Kidney epithelial cell (primary cell): ENCODE results near the gene PIK3C2B. TPM values are rescaled to one million over a fixed set of nuclear protein-coding genes. Genes with fewer than 3 reads are reported as not detected.

Experiments
- DNase-seq: peaks from one replicate; pipeline ENCODE4 v3.0.0-alpha.2; 2010; ENCODE audit warnings: low read depth
- H3K27me3 ChIP-seq: 2 replicates; pipeline ENCODE4 v1.6.0; 2011; ENCODE audit warnings: low read length; ENCODE audit not compliant: control insufficient read depth, insufficient read depth
- H3K36me3 ChIP-seq: 2 replicates; pipeline ENCODE4 v1.5.1; 2011; ENCODE audit warnings: low read length; ENCODE audit not compliant: control insufficient read depth, insufficient read depth
- H3K4me3 ChIP-seq: 2 replicates; pipeline ENCODE4 v1.5.1; 2011; ENCODE audit warnings: low read depth, mild to moderate bottlenecking, control low read depth, low read length
- total RNA-seq: library from RNA; depleted of rRNA; stranded (reverse); fragments of >200 nt; gene quantifications from 2 replicates; pipeline ENCODE4 v1.2.3, GENCODE V29; 2015
- TF ChIP-seq, protein P1 (sequence below): IDR thresholded peaks from 2 replicates; pipeline ENCODE4 v1.5.1; 2011; ENCODE audit warnings: mild to moderate bottlenecking, moderate library complexity, low read length, control low read depth, inconsistent platforms; ENCODE audit not compliant: insufficient read depth, poor library complexity, severe bottlenecking

Gene PIK3C2B
- total RNA-seq, 1 donor from 2014 or later, result 2.8 TPM

DNA sequence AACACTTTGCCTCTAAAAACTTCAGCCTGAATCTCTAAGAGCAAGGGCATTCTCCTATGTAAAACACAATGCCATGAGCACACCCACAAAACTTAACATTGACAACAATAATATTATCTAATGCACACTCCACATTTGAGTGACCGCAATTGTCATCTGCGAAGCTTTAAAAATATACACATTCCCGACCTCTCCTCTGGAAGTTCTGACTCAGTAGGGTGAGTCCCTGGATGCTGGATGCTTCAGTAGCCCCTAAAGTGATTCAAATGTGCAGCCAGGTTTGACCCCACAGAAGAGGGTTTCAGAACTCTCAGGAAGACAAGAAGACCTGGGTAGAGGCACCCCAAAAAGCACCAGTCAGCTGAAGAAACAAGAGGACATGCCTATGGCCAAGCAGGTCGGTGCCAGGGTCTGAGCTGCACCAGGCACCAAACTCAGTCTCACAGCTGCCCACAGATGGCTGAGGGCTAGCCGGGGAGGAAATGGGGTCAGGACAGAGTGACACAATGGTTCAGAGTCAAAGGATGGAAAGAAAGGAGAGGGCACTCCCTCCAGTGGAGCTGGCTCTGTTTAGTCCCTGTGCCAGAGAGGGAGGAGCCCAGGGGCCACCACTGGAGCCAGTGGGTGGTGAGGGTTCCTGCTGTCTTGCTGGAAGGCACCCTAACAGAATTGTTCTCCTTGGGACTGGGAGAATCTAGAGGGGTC lies 17.4 kb downstream of the PIK3C2B start:
- TF ChIP-seq, protein P1, sequence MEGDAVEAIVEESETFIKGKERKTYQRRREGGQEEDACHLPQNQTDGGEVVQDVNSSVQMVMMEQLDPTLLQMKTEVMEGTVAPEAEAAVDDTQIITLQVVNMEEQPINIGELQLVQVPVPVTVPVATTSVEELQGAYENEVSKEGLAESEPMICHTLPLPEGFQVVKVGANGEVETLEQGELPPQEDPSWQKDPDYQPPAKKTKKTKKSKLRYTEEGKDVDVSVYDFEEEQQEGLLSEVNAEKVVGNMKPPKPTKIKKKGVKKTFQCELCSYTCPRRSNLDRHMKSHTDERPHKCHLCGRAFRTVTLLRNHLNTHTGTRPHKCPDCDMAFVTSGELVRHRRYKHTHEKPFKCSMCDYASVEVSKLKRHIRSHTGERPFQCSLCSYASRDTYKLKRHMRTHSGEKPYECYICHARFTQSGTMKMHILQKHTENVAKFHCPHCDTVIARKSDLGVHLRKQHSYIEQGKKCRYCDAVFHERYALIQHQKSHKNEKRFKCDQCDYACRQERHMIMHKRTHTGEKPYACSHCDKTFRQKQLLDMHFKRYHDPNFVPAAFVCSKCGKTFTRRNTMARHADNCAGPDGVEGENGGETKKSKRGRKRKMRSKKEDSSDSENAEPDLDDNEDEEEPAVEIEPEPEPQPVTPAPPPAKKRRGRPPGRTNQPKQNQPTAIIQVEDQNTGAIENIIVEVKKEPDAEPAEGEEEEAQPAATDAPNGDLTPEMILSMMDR, result no peak
- Histone ChIP-seq H3K36me3 (no peaks in the 10 kb centered on the region), H3K4me3 (no peak overlapping the region), H3K27me3 (no peaks in the 10 kb centered on the region)
- no peak for DNase-seq

DNA sequence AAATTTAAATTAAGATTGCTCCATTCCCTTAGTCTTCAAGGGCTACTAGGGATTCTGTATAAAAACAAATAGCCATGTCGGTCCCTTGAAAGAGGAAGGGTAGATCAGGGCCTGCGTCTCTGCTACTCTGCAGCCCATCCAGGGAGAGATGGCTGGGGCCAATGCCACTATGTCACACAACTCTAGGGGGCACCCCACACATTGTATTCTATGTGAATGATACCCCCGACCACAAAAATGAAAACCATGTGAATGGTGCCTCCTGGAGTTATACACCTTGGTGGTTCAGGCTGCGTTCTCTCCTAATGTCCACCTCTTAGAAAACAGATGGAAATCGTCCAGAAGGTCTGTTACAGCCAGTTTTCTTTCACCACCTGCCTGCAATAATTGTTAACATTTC lies 18.0 kb downstream of the PIK3C2B start:
- Histone ChIP-seq H3K27me3 (no peaks in the 10 kb centered on the region), H3K4me3 (no peak overlapping the region), H3K36me3 (no peaks in the 10 kb centered on the region)
- no peak for DNase-seq
- TF ChIP-seq, protein P1, result no peak

DNA sequence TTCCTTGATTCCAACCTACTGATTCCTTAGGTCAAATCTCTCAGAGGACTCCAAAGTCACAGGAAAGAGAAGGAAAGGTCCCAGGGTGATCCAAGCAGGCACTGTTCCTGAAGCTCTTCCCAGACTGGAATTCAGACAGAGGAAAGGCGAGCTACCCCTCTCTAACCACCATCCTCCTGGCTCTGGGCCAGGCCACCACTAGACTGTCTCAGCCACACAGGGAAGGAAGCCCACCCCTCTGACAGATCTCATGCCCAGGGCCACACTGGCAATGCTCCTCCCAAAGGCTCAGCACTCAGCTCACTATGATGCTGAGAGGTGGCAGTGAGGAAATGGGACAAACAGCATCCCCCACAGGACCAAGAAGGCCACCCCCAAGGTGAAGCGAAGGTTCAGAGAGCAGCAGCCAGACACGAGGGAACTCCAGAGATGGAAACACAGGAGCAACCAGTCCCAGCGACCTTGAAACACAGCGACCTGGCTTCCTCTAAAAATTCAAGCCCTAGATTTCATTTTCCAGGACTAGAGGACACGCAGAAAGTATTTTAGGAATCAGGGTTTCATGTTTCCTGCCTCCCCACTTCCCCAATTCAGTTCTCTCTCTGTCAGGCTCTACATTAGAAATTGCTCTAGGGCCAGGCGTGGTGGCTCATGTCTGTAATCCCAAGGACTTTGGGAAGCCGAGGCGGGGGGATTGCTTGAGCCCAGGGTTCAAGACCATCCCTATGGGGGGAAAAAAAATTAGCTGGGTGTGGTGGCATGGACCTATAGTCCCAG lies 18.8 kb downstream of the PIK3C2B start:
- Histone ChIP-seq H3K4me3 (no peak overlapping the region), H3K36me3 (no peaks in the 10 kb centered on the region), H3K27me3 (no peaks in the 10 kb centered on the region)
- TF ChIP-seq, protein P1, result no peak
- no peak for DNase-seq

DNA sequence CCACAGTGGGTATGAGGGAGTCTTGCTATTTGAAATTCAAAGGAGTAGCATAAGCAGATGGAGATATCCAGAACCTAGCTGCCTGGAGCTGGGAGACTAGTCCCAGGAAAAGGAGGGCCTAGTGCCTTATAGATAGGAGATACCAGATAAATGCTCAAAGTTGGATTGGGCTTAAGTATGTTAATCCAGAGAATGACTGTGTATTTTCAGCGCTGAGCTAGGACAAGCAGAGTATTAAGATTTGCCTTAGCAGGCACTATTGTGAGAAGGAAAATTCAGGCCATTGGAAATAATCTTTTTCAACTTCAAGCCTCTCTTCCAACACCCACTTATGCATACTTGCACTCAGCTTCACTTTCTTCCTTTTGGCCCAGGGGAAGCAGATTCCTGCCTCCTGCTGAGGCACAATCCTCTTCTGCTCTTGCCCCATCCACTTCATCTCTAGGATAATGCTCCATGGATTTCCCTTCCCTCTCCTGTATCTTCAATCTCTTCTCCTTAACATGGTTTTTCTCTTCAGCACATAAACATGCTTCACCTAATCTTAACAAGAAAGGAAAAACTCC lies 21.1 kb downstream of the PIK3C2B start:
- TF ChIP-seq, protein P1, result no peak
- H3K36me3 ChIP-seq, result no peaks in the 10 kb centered on the region
- DNase-seq, result no peak
- H3K27me3 ChIP-seq, result no peaks in the 10 kb centered on the region
- no peak overlapping the region for H3K4me3 ChIP-seq

DNA sequence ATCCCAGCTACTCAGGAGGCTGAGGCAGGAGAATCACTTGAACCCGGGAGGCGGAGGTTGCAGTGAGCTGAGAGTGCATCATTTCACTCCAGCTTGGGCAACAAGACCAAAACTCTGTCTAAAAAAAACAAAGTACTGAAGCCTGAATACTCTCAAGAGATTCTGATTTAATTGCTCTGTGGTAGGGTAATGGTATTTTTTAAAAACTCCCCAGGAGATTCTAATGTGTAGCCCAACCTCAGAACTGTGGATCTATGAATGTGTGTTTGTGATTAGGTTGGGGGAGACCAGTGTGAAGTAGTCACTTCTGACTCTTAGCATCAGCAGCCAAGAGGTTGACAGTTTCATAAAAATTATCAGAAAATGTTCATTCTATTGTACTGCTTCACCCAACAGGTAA lies 21.9 kb downstream of the PIK3C2B start:
- TF ChIP-seq, protein P1, result no peak
- DNase-seq, result no peak
- no peaks in the 10 kb centered on the region for H3K27me3 ChIP-seq
- H3K4me3 ChIP-seq, result no peak overlapping the region
- no peaks in the 10 kb centered on the region for H3K36me3 ChIP-seq
